ENCODE measurements around the gene CFAP77.

The CFAP77 gene

GRCh38 chr9:132502480-132502879 is 92.5 kb downstream of the CFAP77 start:
- no peak overlapping the region for H3K4me3 ChIP-seq (replicated peaks; ENCODE audit: low read depth, low read length)
- TF ChIP-seq CTCF (IDR thresholded peaks at IDR 0.05; ENCODE audit: low read length, missing control alignments): no peak
- no peak for DNase-seq (ENCODE audit: low read depth)

GRCh38 chr9:132503116-132503515 is 93.1 kb downstream of the CFAP77 start:
- no peak overlapping the region for H3K4me3 ChIP-seq (replicated peaks; ENCODE audit: low read depth, low read length)
- TF ChIP-seq CTCF (IDR thresholded peaks at IDR 0.05; ENCODE audit: low read length, missing control alignments): no peak
- no peak for DNase-seq (ENCODE audit: low read depth)

GRCh38 chr9:132504488-132504887 is 94.5 kb downstream of the CFAP77 start:
- TF ChIP-seq CTCF (IDR thresholded peaks at IDR 0.05; ENCODE audit: low read length, missing control alignments): no peak
- no peak overlapping the region for H3K4me3 ChIP-seq (replicated peaks; ENCODE audit: low read depth, low read length)
- no peak for DNase-seq (ENCODE audit: low read depth)

- no peak for TF ChIP-seq CTCF (IDR thresholded peaks at IDR 0.05; ENCODE audit: low read length, missing control alignments)
- H3K4me3 ChIP-seq (replicated peaks; ENCODE audit: low read depth, low read length): no peak overlapping the region
- no peak for DNase-seq (ENCODE audit: low read depth)
Observed at GRCh38 chr9:132505991-132506655, 96.1 kb downstream of the CFAP77 start.

GRCh38 chr9:132506977-132507669 is 97.1 kb downstream of the CFAP77 start:
- no peak for DNase-seq (ENCODE audit: low read depth)
- no peak for TF ChIP-seq CTCF (IDR thresholded peaks at IDR 0.05; ENCODE audit: low read length, missing control alignments)

GRCh38 chr9:132507670-132508469 is 97.9 kb downstream of the CFAP77 start:
- TF ChIP-seq CTCF (IDR thresholded peaks at IDR 0.05; ENCODE audit: low read length, missing control alignments): peak; percentile 85

More at GRCh38 chr9:132506977-132507669, 97.1 kb downstream of the CFAP77 start:
- H3K4me3 ChIP-seq (replicated peaks; ENCODE audit: low read depth, low read length): no peak overlapping the region

More at GRCh38 chr9:132507670-132508469, 97.9 kb downstream of the CFAP77 start:
- peak; percentile 76 for DNase-seq (ENCODE audit: low read depth)
- no peak overlapping the region for H3K4me3 ChIP-seq (replicated peaks; ENCODE audit: low read depth, low read length)
